HG03064 (cell line): ENCODE results near the gene ZC3H4.
"Not testable (repeated sequence)": the region's sequence is repeated elsewhere in the genome, so short reads cannot be mapped to it uniquely, and the experiment has no call there.

Experiments used
- ATAC-seq: cut with Tn5 transposase; IDR thresholded peaks from one replicate; pipeline ENCODE4 v1.9.1; 2021; ENCODE audit warnings: low read depth; ENCODE audit not compliant: unreplicated experiment

The ZC3H4 gene

DNA sequence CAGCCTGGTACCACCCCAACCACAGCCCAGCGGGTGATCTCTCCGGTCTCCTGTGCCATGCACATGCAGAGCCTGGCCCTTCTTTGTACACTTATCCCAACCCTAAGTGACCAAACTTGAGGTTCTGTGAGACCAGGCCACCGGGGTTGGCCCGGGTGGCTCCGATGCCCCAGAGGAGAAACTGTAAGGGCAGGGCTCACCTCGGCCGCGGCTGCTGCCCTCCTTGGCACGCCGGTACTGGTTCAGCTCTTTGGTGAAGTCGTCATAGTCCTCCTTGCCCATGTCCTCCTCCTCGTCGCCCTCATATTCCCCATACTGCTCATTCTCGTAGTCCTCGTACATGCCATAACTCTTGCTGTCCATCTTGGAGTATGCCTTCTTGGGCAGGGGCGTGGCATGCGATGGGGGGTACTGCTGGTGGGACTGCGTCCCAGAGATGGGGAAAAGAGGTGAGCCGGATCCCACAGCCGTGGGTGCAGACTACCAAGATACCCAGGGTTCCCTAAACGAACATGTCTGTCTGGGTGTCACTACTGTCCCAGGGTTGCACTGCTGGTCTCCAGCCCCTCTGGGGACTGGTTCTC lies 23.7 kb downstream of the ZC3H4 start:
- no peak for ATAC-seq

DNA sequence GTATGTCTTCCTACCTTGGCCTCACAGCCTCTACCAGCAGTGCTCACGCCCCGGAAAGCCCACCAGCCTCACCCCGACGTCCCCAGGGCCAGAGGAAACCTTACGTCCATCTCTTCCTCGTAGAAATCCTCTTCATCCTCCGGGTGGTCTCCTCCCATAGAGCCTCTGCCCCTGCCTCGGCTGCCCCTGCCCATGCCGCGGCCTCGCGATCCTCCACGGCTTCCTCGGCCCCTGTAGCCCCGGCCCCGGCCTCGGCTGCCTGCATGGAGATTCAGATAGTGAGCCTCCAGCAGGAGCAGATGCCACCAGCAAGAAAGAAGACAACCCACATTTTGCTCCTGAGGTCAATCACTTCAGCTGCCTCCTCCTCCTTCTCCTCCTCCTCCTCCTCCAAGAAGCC lies 27.3 kb downstream of the ZC3H4 start:
- no peak for ATAC-seq

DNA sequence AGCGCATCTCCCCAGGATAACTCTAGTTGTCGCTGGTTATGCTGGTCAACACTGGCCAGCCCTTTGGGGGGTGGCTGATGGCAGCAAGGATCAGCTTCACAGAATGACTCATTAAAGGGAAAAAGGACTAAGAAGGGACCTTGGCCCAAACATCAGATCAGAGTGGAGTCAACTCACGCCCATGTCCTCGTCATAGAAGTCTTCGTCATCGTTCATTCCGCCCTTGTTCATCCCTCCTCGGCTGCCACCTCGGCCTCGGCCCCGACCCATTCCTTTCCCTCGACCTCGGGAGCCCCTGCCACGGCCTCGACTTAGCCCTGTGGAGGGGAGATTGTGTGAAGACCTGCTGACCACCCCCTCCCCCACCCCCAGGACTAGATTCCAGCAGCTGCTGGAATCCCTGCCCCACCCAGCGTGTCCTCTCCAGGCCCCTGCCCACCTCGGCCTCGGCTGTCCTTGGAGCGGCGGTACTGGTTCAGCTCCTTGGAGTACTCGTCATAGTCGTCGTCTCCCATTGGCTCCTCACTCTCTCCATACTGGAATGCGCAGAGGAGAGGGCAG lies 28.6 kb downstream of the ZC3H4 start:
- ATAC-seq, result no peak

DNA sequence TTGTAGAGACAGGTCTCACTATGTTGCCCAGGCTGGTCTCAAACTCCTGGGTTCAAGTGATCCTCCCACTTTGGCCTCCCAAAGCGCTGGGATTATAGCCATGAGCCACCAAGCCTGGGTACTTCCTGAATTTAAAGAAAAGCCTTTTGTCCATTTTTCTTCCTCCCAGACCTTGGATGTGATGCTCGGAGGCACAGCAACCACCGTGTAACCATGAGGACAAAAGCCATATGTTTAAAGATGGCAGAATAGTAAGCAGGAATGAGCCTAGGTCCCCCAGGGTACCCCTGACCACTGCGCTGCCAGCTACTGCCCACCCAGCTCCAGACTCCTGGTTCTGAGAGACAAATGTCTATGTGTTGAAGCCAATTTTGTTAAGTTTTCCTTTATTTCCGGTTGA lies 31.1 kb downstream of the ZC3H4 start:
- ATAC-seq, result no peak

DNA sequence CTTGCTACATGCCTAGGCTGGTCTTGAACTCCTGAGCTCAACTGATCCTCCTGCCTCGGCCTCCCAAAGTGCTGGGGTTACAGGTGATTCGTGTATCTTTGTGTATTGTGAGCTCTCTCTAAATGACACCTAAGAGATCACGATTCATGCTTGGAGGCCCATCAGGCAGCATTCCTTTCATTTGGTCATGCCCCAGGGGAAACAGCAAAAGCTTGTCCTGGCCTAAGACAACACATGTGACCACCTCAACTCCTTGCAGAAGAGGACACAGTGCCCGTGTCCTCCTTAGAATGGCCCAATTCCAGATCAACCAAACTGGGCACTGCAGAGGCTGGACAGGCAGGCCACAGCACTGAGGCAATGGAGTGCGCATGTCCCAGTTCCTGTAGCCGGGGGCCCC lies 32.5 kb downstream of the ZC3H4 start:
- ATAC-seq, result no peak

DNA sequence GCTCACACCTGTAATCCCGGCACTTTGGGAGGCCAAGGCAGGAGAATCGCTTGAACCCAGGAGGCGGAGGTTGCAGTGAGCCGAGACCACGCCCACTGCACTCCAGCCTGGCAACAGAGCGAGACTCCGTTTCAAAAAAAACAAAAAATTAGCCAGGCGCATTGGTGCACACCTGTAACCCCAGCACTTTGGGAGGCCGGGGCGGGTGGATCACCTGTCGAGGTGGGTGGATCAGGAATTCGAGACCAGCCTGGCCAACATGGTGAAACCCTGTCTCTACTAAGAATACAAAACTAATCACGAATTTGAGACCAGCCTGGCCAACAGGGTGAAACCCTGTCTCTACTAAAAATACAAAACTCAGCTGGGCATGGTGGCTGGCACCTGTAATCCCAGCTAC lies 35.2 kb downstream of the ZC3H4 start:
- not testable (repeated sequence) for ATAC-seq

DNA sequence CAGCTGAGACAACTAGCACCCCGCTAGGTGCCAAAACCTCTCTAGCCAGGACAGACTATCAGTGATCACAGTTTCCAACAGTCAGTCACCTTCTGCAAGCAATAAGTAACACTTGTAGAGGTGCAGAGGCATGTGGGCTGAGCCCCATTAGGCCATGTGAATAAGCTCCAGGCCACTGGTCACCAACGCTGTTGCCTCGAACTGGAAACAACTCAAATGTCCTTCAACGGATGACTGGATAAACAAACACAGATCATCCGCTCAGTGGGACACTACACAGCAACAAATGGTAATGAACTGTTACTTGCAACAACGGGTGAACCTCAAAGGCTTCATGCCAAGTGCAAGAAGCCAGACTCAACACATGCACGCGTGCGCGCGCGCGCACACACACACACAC lies 37.6 kb downstream of the ZC3H4 start:
- ATAC-seq, result no peak

DNA sequence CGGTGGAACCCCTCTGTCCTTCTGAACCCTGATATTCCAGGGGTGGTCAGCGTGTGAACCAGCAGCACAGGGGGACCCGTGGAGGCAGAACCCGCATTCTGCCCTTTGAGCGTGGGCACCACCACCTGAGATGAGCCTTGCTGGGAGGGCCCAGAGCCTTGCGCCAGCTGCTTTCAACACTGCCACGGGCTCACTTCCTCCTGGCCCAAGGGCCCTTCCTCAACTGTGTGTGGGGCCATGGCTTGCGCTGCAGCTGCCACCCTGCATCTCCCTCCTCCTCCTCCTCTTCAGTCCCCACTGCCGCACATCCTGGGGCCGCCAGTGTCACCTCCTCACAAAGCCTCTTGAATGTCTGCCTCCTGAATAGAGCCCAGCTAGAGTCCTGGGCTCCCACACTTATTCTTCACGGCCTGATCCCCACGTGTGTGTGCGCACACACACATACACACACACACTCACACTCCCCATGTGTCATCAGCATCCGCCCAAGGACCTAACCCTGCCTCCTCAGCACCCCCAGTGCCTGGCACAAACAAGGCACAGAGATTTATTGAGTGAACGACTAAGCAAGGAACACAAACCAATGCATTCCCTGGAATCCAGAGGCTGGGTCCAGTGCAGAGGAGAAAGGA lies 38.3 kb downstream of the ZC3H4 start:
- ATAC-seq, result no peak

DNA sequence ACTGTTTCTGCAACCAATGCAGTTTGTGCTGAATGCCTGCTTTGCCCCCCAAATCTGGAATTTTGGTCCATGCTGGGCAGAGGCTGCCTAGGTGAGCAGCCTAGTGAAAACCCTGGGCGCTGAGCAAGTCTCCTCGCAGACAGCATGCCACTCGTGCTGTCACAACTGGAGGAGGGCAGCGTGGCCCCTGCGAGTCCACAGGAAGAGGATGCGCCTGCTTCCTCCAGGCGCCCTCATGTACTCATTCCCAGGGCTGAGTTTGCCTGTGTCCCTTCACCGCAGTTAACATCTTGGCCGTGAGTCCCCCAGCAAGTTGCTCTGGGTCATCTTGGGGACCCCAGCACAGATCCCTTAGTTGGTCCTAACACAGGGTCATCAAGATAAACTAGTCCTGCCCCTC lies 39.0 kb downstream of the ZC3H4 start:
- no peak for ATAC-seq

DNA sequence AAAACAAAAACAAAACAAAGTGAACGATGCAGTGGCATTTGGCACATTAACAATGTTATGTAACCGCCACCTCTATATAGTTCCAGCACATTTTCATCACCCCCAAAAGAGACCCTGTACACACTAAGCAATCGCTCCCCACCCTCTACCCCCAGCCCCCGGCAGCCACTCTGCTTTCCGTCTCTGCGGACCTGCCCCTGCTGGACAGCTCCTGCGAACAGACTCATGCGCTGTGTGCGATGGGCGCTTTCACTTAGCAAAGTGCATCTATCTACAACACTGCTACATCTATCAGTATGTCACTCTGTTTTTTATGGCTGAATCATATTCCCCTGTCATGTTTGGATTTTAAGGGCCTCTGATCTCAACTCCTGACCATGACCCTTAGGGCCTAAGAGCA lies 40.0 kb downstream of the ZC3H4 start:
- ATAC-seq, result no peak

DNA sequence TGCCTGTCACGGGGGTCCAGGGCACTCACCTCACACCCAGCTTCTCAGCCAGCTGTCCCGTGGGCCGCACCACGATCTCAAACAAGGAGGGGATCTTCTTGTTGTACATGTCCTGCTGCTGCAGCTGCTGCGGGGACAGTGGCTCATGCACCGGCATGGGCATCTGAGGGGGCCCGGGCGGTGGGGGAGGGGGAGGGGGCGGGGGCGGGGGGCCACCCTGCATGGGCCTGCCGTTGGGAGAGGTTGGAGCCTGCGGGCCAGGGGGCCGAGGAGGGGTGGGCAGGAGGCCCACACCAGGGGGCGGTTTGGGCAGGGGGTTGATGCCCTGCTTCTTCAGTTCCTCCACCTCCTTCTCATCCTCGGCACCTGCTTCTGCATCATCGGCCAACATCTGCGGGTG lies 41.3 kb downstream of the ZC3H4 start:
- no peak for ATAC-seq

DNA sequence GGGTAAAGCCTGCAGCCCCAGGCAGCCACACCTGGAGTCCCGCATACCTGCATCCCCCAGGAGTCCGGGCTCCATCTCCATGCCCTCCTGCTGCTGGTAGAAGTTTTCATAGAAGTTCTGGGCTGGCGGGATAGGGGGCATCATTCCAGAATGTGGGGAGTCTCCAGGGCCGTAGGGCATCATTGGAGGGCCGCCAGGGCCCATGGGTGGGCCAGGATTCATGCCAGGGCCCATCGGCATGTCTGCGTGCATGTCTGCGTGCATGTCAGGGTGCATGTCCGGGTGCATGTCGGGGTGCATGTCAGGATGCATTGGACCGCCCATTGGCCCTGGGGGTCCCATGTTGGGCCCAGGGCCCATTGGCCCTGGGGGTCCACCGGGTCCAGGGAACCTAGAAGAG lies 41.8 kb downstream of the ZC3H4 start:
- no peak for ATAC-seq

DNA sequence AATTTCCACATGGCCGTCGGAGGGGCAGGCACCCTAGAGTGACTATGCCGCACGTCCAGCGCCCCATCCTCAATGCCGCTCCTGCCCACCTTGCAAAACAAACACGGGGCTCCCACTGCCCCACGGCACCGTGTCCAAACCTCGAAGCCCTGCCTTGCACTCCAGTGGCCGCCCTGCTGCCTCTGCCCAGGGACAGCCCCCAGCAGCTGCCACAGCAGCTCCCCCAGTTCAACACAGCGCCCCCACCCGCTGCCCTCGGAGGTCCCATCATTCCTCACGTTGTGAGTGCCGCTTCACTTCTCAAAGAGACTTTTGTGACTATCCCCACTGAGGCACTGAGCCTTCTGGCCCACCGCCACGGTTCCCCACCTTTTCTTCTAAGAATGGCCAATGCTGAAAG lies 42.8 kb downstream of the ZC3H4 start:
- ATAC-seq, result no peak

DNA sequence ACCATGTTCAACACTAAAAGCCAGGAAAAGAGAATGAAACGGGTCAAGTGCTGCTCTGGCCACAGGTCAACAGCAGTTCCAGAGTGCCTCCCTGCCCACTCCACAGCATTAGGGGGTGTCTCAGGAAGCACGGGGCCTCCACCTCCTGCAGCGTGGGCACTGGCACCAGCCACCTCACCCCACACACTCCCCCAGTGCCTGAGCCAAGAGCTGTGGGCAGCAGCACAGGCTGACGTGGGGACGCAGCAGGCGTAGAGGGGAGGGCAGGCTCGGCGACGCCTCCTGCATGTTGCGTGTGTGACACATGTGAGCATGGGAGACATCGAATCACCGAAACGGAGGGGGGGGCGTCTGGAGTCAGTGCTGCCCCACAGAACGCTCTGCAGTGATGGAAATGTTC lies 43.8 kb downstream of the ZC3H4 start:
- no peak for ATAC-seq

DNA sequence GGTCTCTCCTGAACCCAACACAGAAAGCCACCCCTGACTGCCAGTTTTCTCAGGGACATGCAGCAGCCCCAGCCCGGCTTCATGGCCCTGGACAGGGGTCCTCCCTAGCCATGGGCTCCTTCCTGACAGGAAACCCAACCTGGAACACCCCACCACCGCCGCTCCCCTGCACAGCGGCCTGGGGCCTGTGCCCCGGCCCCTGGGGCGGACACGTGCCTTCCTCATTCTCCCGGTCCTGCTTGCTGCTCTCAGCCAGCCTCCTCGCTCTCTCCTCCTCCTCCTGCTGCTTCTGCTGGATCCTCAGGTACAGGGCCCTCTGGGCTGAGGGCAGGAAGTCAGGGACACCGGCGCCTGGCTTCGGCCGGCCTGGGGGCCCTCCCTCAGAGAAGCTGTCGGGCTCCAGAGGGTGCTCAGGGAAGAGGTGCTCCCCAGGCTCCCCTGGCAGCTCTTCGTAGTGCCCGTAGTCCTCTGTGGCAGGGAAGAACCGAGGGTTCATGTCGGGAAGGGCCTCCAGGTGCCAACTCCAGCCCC lies 44.6 kb downstream of the ZC3H4 start:
- ATAC-seq, result no peak

DNA sequence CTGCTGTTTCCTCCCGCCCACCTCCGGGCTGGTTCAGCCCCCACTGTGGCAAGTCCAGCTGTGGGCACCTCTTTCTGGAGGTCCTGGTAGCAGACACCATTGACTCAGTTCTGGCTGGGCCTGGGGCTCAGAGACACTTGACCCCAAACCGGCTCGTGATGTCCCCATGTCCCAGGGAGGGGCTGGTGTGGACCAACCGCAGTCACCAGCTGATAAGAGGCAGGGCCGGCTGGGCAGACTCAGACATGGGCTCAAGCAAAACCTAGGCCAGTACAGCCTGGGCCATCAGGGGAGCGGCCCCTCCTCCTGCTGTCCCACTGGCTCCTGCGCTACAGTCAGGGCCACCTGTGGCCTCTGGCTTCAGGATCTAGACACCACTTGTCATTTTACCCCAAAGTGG lies 45.3 kb downstream of the ZC3H4 start:
- ATAC-seq, result no peak

DNA sequence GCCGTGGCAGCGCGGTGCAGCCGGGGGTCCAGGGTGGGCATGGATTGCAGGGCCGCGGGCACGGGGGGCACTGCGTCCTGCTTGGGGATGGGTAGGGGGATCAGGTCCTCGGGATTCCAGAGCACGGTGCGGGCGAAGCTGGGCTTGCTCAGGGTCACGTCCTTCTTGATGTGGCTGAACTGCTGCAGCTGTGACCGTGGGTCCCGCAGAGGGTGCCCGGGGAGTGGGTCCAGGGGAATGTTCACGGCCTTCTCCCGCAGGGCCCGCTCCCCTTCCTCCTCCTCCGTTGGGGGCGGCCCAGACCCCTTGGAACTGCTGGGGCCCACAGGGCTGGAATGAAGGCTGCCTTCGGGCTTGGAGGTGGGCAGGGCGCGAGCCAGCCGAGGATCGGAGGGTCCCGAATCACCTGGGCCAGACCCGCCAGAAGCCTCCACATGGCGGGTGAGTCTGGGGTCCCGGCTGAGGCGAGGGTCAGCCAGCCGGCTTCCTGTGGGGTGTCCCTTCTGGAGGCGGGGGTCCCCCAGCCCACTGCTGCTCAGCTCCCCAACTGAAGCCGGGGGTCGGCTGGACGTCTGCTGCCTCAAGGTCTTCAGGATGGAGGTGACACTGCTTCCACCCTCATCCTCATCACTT lies 46.2 kb downstream of the ZC3H4 start:
- ATAC-seq, result no peak

DNA sequence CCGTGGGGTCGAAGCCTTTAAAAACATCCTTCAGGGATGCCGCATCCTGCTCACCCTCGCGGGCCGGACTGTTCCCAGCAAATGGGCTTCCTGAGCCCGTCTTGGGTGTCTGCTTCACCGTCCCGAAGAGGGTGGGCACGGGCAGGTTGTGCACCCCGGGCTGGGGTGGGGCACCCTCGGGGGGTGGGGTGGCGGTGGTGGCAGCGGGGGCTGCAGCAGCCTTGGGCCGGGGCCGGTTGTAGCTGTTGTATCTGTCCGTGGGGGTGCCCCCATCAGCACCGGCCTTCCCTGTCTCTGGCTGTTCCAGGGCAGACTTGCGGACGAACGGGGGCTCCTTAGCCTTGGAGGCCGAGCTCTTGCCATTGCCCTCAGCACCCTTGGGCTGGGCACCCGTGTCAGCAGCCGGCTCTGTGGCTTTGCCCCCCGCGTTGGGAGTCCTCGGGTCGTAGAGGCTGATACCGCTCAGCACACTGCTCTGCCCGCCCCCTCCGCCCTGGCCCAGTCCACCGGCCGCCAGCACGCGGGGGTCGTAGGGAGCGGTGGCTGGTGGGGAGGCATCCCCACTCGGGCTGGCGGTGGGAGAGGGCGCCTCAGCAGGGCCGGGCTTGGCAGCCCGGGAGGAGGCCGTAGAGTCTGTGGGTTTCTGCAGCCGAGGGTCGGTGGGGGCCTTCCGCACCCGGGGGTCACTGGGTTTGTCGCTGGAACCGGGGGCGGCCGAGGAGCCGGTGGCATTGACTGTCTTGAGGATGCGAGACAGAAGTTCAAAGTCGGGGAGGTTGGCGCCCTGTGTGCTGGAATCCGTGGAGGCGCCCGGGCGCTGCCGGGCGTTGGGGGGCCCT lies 47.0 kb downstream of the ZC3H4 start:
- no peak for ATAC-seq

DNA sequence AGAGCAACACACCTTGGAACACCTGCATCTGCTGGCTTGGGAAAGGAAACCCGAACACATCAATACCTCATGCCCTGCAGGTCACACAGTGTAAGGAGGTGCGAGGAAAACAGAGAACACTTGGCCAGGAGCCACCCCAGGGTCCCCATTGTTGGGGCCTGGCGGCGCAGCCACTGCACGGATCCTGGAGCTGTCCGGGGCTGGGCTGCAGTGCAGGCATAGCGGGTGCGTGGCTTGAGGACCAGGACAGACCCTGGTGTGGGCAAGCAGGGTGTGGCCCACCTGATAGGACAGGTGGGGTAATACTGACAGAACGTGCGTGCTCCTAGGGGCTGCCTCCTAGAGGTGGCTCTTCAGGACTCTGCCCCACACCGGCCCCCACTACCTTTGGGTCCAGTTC lies 48.3 kb downstream of the ZC3H4 start:
- ATAC-seq, result no peak

DNA sequence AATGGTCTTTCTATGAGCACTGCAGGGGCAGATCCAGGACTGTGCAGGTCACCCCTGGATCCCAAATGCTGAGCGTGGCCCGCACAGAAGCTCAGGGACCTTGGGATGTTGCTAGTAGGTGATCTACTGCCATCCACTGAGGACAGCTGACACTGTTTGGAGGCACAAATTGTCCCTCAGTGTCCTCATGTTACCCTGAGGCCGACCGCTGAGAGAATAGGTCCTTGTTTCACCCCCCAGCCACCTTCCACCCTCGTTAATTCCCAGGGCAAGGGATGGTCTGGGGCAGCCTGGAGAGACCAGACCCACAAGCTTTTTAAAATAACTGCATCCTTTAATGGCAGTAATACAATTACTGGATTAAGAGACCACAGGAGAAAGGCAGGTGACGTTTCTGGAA lies 49.7 kb downstream of the ZC3H4 start:
- no peak for ATAC-seq

DNA sequence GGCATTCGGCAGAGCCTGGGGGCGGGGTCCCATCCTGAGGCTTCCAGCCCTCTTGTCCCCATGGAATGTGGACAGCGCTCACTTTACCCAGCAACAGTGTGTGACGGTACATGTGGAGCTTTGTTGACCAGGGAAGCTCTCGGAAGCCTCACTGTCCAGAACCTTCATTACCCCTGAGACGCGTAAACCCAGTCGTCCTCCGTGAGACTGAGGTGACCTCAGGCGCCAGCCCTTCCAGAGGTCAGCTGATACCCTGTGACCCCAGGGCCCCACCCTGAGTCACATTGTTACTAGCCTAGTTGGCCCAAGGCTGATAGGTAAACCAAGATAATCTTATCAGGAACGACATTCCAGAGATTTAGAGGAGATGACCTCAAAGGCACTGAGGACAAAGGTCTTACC lies 55.0 kb downstream of the ZC3H4 start:
- ATAC-seq, result no peak
